HEK293 (cell line): Measurements from ENCODE around the gene CHRM4.

Source experiments
- GFI1B ChIP-seq: fragments of 450-650 bp; formaldehyde crosslinking; IDR thresholded peaks from 2 replicates; pipeline ENCODE4 v1.5.1; 2016; ENCODE audit warnings: missing biosample characterization, missing genetic modification characterization
- GLIS1 ChIP-seq: fragments of 450-650 bp; formaldehyde crosslinking; IDR thresholded peaks from 2 replicates; pipeline ENCODE4 v1.5.1; 2016; ENCODE audit warnings: missing biosample characterization, missing genetic modification characterization
- GLIS2 ChIP-seq: fragments of 450-650 bp; formaldehyde crosslinking; IDR thresholded peaks from 2 replicates; pipeline ENCODE4 v1.5.1; 2016; ENCODE audit warnings: missing biosample characterization, missing genetic modification characterization
- HOXC10 ChIP-seq: sonication (generic); formaldehyde crosslinking; IDR thresholded peaks from 2 replicates; pipeline ENCODE4 v1.8.1; 2023; ENCODE audit warnings: mild to moderate bottlenecking, missing genetic modification reagents
- IKZF3 ChIP-seq: fragments of 450-650 bp; IDR thresholded peaks from 2 replicates; pipeline ENCODE4 v1.5.0; 2018; ENCODE audit warnings: missing biosample characterization, mild to moderate bottlenecking, missing genetic modification characterization, moderate library complexity
- KLF1 ChIP-seq: fragments of 450-650 bp; formaldehyde crosslinking; IDR thresholded peaks from 2 replicates; pipeline ENCODE4 v1.5.1; 2016; ENCODE audit warnings: missing biosample characterization, missing genetic modification characterization
- KLF8 ChIP-seq: fragments of 450-650 bp; formaldehyde crosslinking; IDR thresholded peaks from 2 replicates; pipeline ENCODE4 v1.5.1; 2016; ENCODE audit warnings: missing biosample characterization, missing genetic modification characterization
- SETDB1 ChIP-seq: IDR thresholded peaks from one replicate; pipeline ENCODE4 v1.6.1; 2017; ENCODE audit warnings: mild to moderate bottlenecking, low read length, moderate library complexity, mixed read lengths; ENCODE audit not compliant: insufficient read length
- SP2 ChIP-seq: fragments of 450-650 bp; formaldehyde crosslinking; IDR thresholded peaks from 2 replicates; pipeline ENCODE4 v1.5.1; 2016; ENCODE audit warnings: missing biosample characterization, missing genetic modification characterization
- SP7 ChIP-seq: fragments of 450-650 bp; formaldehyde crosslinking; IDR thresholded peaks from 2 replicates; pipeline ENCODE4 v1.5.1; 2016; ENCODE audit warnings: missing biosample characterization, missing genetic modification characterization
- WT1 ChIP-seq: fragments of 450-650 bp; formaldehyde crosslinking; IDR thresholded peaks from 2 replicates; pipeline ENCODE4 v1.5.1; 2016; ENCODE audit warnings: missing biosample characterization, missing genetic modification characterization
- ZBTB20 ChIP-seq: fragments of 450-650 bp; formaldehyde crosslinking; IDR thresholded peaks from 2 replicates; pipeline ENCODE4 v1.5.1; 2016; ENCODE audit warnings: missing biosample characterization, missing genetic modification characterization
- ZBTB7A ChIP-seq: fragments of 450-650 bp; formaldehyde crosslinking; IDR thresholded peaks from 2 replicates; pipeline ENCODE4 v1.5.1; 2016; ENCODE audit warnings: low read depth, missing biosample characterization, missing genetic modification characterization
- ZEB2 ChIP-seq: fragments of 450-650 bp; formaldehyde crosslinking; IDR thresholded peaks from 2 replicates; pipeline ENCODE4 v1.5.1; 2016; ENCODE audit warnings: missing biosample characterization, missing genetic modification characterization
- ZFP37 ChIP-seq: fragments of 450-650 bp; formaldehyde crosslinking; IDR thresholded peaks from 2 replicates; pipeline ENCODE4 v1.5.1; 2016; ENCODE audit warnings: missing biosample characterization, missing genetic modification characterization
- ZIC2 ChIP-seq: fragments of 450-650 bp; formaldehyde crosslinking; IDR thresholded peaks from 2 replicates; pipeline ENCODE4 v1.5.1; 2016; ENCODE audit warnings: missing biosample characterization, missing genetic modification characterization
- ZNF341 ChIP-seq: fragments of 450-650 bp; formaldehyde crosslinking; IDR thresholded peaks from 2 replicates; pipeline ENCODE4; 2016; ENCODE audit warnings: low read depth, missing biosample characterization, missing genetic modification characterization
- ZNF394 ChIP-seq: fragments of 450-650 bp; formaldehyde crosslinking; IDR thresholded peaks from 2 replicates; pipeline ENCODE4 v1.5.1; 2016; ENCODE audit warnings: missing biosample characterization, missing genetic modification characterization, mild to moderate bottlenecking, moderate library complexity, borderline replicate concordance
- ZNF404 ChIP-seq: fragments of 450-650 bp; formaldehyde crosslinking; IDR thresholded peaks from 2 replicates; pipeline ENCODE4 v1.5.1; 2017; ENCODE audit warnings: missing biosample characterization, missing genetic modification characterization
- ZNF423 ChIP-seq: fragments of 450-650 bp; formaldehyde crosslinking; IDR thresholded peaks from 2 replicates; pipeline ENCODE4 v1.5.1; 2016; ENCODE audit warnings: missing biosample characterization, missing genetic modification characterization
- ZNF561 ChIP-seq: fragments of 450-650 bp; IDR thresholded peaks from 2 replicates; pipeline ENCODE4 v1.5.1; 2018; ENCODE audit warnings: missing biosample characterization, missing genetic modification characterization, borderline replicate concordance
- ZNF629 ChIP-seq: fragments of 450-650 bp; formaldehyde crosslinking; IDR thresholded peaks from 2 replicates; pipeline ENCODE4 v1.5.1; 2017; ENCODE audit warnings: missing biosample characterization, missing genetic modification characterization
- ZXDB ChIP-seq: fragments of 450-650 bp; formaldehyde crosslinking; IDR thresholded peaks from 2 replicates; pipeline ENCODE4 v1.5.1; 2016; ENCODE audit warnings: missing biosample characterization, missing genetic modification characterization
- TF ChIP-seq, protein P1 (sequence below): fragments of 450-650 bp; formaldehyde crosslinking; conservative IDR thresholded peaks from 2 replicates; pipeline ENCODE4 v1.5.1; 2016; ENCODE audit warnings: low read depth, missing biosample characterization, missing genetic modification characterization
- TF ChIP-seq, protein P2 (sequence below): fragments of 450-650 bp; formaldehyde crosslinking; IDR thresholded peaks from 2 replicates; pipeline ENCODE4 v1.5.1; 2016; ENCODE audit warnings: missing biosample characterization, missing genetic modification characterization, borderline replicate concordance
- TF ChIP-seq, protein P3 (sequence below): fragments of 450-650 bp; formaldehyde crosslinking; IDR thresholded peaks from 2 replicates; pipeline ENCODE4 v1.5.1; 2017; ENCODE audit warnings: missing biosample characterization, missing genetic modification characterization
- TF ChIP-seq, protein P4 (sequence below): fragments of 450-650 bp; formaldehyde crosslinking; IDR thresholded peaks from 2 replicates; pipeline ENCODE4 v1.5.1; 2016; ENCODE audit warnings: missing biosample characterization, missing genetic modification characterization

The CHRM4 gene

DNA sequence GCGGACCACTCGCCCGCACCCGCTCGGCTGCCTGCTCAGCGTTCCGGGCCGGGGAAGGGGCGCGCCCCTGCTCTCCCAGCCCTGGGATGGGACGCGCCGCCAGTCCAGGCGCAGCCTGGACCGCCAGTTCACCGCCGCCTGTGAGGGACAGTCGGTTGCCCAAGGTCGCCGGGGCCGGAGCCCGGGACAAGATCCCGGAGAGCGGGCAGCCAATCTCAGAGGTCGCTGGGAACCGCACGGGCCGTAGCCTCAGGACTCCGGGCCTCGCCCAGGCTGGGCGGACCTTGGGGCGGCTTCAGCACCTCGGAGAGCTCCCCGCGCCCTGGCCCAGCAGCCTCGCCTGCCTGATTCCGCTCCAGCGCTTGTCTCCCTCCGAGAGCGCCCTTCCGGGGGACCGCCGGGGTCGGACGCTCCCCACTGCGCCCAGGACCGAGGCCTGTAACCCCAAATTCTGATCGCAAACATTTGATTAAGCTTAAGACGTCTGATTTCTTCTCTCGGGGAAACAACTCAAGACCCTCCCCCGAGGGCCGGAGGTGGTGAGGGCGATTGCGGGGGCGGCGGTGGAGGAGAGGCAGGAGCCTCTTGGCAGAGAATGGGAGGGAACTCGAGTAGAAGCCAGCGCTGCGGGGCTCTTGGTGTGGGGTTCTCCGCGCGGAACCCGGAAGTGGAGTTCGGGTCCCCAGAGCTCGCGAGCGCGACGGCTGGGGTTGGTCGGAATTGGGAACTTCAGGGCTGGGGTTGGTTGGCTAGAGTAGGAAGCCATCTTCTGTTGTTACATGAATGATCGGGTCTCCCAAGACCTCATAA, 1.1 kb upstream of the CHRM4 start (continued):
- TF ChIP-seq, protein P1, sequence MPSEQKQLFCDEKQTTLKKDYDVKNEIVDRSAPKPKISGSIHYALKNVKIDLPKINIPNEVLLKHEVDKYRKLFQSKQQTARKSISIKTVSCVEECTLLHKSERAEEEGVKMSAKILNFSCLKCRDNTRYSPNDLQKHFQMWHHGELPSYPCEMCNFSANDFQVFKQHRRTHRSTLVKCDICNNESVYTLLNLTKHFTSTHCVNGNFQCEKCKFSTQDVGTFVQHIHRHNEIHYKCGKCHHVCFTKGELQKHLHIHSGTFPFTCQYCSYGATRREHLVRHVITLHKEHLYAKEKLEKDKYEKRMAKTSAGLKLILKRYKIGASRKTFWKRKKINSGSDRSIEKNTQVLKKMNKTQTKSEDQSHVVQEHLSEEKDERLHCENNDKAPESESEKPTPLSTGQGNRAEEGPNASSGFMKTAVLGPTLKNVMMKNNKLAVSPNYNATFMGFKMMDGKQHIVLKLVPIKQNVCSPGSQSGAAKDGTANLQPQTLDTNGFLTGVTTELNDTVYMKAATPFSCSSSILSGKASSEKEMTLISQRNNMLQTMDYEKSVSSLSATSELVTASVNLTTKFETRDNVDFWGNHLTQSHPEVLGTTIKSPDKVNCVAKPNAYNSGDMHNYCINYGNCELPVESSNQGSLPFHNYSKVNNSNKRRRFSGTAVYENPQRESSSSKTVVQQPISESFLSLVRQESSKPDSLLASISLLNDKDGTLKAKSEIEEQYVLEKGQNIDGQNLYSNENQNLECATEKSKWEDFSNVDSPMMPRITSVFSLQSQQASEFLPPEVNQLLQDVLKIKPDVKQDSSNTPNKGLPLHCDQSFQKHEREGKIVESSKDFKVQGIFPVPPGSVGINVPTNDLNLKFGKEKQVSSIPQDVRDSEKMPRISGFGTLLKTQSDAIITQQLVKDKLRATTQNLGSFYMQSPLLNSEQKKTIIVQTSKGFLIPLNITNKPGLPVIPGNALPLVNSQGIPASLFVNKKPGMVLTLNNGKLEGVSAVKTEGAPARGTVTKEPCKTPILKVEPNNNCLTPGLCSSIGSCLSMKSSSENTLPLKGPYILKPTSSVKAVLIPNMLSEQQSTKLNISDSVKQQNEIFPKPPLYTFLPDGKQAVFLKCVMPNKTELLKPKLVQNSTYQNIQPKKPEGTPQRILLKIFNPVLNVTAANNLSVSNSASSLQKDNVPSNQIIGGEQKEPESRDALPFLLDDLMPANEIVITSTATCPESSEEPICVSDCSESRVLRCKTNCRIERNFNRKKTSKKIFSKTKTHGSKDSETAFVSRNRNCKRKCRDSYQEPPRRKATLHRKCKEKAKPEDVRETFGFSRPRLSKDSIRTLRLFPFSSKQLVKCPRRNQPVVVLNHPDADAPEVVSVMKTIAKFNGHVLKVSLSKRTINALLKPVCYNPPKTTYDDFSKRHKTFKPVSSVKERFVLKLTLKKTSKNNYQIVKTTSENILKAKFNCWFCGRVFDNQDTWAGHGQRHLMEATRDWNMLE (tag by site-specific recombination): 0 out of 2 replicates have a peak, but pooled peaks have one; percentile 12
- TF ChIP-seq SP2 (tag by site-specific recombination) (peak; percentile 66), ZNF394 (peak; percentile 28; the same call in 1 of the 2 replicates), ZIC2 (tag by site-specific recombination) (peak; percentile 44), WT1 (tag by site-specific recombination) (0 out of 2 replicates have a peak, but pooled peaks have one; percentile 20), HOXC10 (CRISPR knock-in tag) (0 out of 2 replicates have a peak, but pooled peaks have one; percentile 74), GLIS1 (tag by site-specific recombination) (peak; percentile 70), ZNF404 (tag by site-specific recombination) (no peak), ZNF629 (tag by site-specific recombination) (peak; percentile 30; the same call in 1 of the 2 replicates), KLF1 (tag by site-specific recombination) (peak; percentile 52; the same call in 1 of the 2 replicates), ZBTB20 (tag by site-specific recombination) (peak; percentile 75), ZNF561 (no peak; the same call in 1 of the 2 replicates), ZBTB7A (tag by site-specific recombination) (peak; percentile 59; the same call in 1 of the 2 replicates), GLIS2 (peak; percentile 78), GFI1B (no peak), KLF8 (tag by site-specific recombination) (peak; percentile 94), ZEB2 (peak; percentile 65; the same call in 1 of the 2 replicates), SP7 (tag by site-specific recombination) (peak; percentile 63), ZNF423 (no peak), ZXDB (peak; percentile 55), ZFP37 (tag by site-specific recombination) (peak; percentile 64), ZNF341 (tag by site-specific recombination) (no peak), SETDB1 (no peak), IKZF3 (tag by site-specific recombination) (no peak)
- TF ChIP-seq, protein P2, sequence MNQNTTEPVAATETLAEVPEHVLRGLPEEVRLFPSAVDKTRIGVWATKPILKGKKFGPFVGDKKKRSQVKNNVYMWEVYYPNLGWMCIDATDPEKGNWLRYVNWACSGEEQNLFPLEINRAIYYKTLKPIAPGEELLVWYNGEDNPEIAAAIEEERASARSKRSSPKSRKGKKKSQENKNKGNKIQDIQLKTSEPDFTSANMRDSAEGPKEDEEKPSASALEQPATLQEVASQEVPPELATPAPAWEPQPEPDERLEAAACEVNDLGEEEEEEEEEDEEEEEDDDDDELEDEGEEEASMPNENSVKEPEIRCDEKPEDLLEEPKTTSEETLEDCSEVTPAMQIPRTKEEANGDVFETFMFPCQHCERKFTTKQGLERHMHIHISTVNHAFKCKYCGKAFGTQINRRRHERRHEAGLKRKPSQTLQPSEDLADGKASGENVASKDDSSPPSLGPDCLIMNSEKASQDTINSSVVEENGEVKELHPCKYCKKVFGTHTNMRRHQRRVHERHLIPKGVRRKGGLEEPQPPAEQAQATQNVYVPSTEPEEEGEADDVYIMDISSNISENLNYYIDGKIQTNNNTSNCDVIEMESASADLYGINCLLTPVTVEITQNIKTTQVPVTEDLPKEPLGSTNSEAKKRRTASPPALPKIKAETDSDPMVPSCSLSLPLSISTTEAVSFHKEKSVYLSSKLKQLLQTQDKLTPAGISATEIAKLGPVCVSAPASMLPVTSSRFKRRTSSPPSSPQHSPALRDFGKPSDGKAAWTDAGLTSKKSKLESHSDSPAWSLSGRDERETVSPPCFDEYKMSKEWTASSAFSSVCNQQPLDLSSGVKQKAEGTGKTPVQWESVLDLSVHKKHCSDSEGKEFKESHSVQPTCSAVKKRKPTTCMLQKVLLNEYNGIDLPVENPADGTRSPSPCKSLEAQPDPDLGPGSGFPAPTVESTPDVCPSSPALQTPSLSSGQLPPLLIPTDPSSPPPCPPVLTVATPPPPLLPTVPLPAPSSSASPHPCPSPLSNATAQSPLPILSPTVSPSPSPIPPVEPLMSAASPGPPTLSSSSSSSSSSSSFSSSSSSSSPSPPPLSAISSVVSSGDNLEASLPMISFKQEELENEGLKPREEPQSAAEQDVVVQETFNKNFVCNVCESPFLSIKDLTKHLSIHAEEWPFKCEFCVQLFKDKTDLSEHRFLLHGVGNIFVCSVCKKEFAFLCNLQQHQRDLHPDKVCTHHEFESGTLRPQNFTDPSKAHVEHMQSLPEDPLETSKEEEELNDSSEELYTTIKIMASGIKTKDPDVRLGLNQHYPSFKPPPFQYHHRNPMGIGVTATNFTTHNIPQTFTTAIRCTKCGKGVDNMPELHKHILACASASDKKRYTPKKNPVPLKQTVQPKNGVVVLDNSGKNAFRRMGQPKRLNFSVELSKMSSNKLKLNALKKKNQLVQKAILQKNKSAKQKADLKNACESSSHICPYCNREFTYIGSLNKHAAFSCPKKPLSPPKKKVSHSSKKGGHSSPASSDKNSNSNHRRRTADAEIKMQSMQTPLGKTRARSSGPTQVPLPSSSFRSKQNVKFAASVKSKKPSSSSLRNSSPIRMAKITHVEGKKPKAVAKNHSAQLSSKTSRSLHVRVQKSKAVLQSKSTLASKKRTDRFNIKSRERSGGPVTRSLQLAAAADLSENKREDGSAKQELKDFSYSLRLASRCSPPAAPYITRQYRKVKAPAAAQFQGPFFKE (tag by site-specific recombination): no peak
- TF ChIP-seq, protein P3, sequence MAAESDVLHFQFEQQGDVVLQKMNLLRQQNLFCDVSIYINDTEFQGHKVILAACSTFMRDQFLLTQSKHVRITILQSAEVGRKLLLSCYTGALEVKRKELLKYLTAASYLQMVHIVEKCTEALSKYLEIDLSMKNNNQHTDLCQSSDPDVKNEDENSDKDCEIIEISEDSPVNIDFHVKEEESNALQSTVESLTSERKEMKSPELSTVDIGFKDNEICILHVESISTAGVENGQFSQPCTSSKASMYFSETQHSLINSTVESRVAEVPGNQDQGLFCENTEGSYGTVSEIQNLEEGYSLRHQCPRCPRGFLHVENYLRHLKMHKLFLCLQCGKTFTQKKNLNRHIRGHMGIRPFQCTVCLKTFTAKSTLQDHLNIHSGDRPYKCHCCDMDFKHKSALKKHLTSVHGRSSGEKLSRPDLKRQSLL (tag by site-specific recombination): peak; percentile 76
- TF ChIP-seq, protein P4, sequence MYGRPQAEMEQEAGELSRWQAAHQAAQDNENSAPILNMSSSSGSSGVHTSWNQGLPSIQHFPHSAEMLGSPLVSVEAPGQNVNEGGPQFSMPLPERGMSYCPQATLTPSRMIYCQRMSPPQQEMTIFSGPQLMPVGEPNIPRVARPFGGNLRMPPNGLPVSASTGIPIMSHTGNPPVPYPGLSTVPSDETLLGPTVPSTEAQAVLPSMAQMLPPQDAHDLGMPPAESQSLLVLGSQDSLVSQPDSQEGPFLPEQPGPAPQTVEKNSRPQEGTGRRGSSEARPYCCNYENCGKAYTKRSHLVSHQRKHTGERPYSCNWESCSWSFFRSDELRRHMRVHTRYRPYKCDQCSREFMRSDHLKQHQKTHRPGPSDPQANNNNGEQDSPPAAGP (tag by site-specific recombination): peak; percentile 58
